GM19043 (cell line): ENCODE measurements around the gene KCNH6.

Source experiments
- ATAC-seq: cut with Tn5 transposase; IDR thresholded peaks from one replicate; pipeline ENCODE4 v1.9.1; 2021; ENCODE audit warnings: low read depth; ENCODE audit not compliant: unreplicated experiment

The KCNH6 gene

DNA sequence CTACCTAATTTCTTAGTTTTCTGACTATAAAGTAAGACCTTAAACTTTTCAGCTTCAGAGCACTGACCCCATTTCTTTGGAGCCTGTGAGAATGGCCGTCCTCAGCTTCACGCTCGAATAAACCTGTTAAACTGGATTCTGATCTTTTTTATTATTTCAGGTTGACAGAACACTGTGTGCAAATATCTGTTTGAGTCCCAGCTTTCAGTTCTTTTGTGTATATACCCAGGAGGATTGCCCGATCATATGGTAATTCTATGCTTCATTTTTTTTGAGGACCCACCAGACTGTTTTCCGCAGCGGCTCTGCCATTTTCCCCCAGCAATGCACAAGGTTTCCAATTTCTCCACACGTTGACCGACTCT, 19.8 kb upstream of the KCNH6 start:
- no peak for ATAC-seq

DNA sequence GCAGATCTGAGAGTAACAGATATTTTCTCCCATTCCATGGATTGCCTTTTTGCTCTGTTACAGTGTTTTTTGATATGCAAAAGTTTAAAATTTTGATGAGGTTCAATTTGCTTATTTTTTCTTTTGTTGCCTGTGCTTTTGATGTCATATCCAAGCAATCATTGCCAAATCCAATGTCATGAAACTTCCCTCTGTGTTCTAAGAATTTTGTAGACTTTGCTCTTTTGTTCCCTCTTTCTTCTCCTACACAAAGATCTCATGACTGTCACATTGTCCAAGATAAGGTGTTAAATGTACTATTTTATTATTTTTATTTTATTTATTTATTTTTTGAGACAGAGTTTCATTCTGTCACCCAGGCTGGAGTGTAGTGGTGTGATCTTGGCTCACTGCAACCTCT, 18.9 kb upstream of the KCNH6 start:
- no peak for ATAC-seq

- ATAC-seq, result no peak
These were observed 17.8 kb upstream of the KCNH6 start for GRCh38 chr17:63505341-63505740.

- no peak for ATAC-seq
These were observed 16.5 kb upstream of the KCNH6 start for GRCh38 chr17:63506627-63507026.

DNA sequence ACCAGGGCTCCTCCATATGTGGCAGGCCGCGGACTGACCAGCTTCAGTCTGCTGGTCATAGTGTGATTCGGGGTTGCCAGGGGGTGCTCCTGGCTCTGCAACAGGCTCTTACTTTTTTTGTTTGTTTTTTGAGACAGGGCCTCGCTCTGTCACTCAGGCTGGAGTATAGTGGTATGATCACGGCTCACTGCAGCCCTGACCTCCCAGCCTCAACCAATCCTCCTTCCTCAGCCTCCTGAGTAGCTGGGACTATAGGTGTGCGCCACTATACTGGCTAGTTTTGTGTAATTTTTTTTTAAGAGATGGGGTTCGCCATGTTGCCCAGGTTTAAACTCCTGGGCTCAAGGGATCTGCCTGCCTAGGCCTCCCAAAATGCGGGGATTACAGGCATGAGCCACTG, 11.8 kb upstream of the KCNH6 start:
- ATAC-seq, result no peak

GRCh38 chr17:63512388-63512787, 10.8 kb upstream of the KCNH6 start:
- no peak for ATAC-seq

DNA sequence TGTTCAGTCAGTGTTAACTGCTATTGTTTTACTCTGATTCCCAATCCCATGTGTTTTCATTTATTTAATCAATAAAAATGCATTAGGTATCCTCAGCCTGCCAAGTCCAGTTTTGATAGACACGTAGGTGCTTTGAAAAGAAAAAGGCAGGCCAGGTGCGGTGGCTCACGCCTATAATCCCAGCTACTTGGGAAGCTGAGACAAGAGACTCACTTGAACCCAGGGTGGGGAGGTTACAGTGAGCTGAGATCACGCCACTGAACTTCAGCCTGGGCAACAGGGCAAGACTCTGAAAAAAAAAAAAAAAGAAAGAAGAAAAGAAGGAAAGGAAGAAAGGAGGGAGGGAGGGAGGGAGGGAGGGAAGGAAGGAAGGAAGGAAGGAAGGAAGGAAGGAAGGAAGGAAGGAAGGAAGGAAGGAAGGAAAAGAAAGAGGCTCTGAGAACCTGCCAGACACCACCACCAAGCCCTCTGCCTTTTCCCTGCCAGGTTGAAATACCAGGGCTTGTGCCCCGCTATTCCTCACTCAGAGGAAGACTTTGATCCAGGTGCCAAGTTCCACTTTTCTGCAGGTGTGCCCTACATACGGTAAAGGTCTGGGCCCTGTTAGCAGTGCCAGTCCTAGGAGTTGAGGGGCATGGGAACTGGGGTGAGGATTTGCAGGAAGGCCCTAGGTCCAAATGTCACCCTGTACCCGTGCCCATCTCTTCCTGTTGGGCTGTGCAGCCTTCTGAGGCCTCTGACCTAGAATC, 10.1 kb upstream of the KCNH6 start:
- no peak for ATAC-seq

- ATAC-seq, result no peak
These were observed 8.7 kb upstream of the KCNH6 start for GRCh38 chr17:63514477-63514876.

DNA sequence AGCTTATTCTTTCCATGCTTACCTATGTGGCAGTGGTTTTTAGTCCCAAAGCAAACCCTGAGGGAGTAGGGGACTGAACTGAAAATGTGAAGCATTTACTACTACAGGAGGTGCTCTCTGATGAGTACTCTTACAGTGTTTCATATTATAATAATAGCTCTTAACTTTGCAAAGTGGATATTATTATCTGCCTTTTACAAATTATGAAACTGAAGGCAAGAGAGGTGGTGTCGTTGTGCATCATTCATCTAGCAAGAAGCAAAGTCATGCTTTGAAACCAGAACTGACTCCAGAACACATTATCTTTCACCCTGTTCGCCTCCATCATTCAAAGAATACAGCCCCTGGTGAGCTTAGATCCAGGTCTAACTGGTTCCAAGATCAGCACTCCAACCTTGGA, 8.2 kb upstream of the KCNH6 start:
- ATAC-seq, result no peak

DNA sequence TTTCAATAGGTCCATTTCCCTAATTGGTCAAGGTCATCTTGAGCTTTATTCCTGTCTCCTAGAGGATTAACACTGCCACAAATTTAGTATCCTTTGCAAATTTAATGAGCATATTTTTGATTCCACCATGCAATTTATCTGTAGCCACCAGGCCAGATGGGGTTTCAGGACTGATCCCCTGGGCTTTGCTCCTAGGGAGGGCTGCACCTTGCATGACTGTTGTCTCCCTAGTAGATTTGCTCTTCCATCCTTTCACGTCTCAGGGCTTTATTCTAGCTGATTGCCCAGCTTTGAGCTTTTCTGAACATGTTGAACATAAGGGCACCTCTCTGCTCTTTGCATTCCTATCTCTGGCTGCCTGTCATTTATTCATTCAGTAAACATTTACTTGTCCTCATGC, 7.7 kb upstream of the KCNH6 start:
- ATAC-seq, result no peak

- no peak for ATAC-seq
These were observed 6.0 kb upstream of the KCNH6 start for GRCh38 chr17:63516910-63517824.

- ATAC-seq, result no peak
These were observed 5.2 kb upstream of the KCNH6 start for GRCh38 chr17:63517825-63518534.

DNA sequence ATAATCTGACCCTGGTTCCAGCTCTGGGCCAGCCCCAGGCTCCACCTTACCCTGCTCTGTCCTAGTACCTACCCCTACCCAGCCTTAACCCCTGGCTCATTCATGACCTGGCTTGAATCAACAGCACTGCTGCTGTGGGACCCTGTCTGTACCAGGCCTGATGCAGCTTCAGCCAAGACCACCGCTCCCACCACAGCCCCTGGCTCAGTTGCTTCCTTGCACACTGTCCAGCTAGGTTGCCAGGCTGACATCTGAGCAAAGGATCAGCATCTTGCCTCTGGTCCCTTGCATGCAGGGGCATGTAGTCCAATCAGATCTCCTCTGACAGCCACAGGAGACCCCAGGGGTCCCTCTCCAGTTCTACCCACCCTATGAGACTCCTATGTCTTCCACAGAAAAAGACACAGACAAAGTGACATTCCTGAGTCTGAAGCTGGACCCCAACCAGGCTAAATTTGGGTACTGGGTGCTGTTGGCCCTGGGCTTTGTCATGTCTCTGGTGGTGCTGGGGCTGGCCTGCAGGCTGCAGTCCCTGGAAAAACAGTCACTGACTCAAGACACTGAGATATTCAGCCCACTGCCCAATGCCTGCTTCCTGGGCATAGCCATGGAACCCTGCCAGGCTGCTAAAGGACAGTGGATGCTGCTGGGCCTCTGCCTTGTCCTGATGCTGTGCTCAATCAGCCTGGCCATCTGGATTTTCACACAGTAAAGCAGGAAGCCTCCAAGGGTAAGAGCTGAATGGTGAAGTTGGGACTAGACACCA, 3.9 kb upstream of the KCNH6 start:
- no peak for ATAC-seq

- no peak for ATAC-seq
These were observed 2.9 kb upstream of the KCNH6 start for GRCh38 chr17:63519972-63520882.

GRCh38 chr17:63524051-63524450, 893 bp downstream of the KCNH6 start:
- ATAC-seq, result no peak

GRCh38 chr17:63525190-63525946, 2.2 kb downstream of the KCNH6 start:
- no peak for ATAC-seq

GRCh38 chr17:63526861-63527260, 3.7 kb downstream of the KCNH6 start:
- no peak for ATAC-seq

GRCh38 chr17:63528183-63528582, 5.0 kb downstream of the KCNH6 start:
- no peak for ATAC-seq
